Measurements from ENCODE around the gene CELF6.

The CELF6 gene

DNA sequence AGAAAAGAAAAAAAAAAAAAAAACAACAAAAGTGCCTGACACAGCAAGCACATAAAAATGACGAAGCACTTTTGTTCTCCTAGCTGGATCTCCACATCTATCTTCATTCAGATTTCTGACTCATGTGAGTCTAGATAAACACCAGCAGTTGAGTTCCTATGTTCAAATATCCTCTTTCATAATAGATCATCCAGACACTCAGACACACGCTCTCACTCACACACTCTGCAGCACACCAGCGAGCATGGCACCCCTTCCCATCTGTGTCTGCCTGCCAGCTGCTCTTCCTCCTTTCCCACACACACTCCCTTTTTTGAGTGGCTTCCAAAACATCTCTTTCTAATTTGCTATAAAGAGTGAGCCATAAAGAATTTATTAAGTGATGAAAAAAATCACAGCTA lies 19.8 kb upstream of the CELF6 start:
- TF ChIP-seq, protein P1, sequence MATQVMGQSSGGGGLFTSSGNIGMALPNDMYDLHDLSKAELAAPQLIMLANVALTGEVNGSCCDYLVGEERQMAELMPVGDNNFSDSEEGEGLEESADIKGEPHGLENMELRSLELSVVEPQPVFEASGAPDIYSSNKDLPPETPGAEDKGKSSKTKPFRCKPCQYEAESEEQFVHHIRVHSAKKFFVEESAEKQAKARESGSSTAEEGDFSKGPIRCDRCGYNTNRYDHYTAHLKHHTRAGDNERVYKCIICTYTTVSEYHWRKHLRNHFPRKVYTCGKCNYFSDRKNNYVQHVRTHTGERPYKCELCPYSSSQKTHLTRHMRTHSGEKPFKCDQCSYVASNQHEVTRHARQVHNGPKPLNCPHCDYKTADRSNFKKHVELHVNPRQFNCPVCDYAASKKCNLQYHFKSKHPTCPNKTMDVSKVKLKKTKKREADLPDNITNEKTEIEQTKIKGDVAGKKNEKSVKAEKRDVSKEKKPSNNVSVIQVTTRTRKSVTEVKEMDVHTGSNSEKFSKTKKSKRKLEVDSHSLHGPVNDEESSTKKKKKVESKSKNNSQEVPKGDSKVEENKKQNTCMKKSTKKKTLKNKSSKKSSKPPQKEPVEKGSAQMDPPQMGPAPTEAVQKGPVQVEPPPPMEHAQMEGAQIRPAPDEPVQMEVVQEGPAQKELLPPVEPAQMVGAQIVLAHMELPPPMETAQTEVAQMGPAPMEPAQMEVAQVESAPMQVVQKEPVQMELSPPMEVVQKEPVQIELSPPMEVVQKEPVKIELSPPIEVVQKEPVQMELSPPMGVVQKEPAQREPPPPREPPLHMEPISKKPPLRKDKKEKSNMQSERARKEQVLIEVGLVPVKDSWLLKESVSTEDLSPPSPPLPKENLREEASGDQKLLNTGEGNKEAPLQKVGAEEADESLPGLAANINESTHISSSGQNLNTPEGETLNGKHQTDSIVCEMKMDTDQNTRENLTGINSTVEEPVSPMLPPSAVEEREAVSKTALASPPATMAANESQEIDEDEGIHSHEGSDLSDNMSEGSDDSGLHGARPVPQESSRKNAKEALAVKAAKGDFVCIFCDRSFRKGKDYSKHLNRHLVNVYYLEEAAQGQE (IDR thresholded peaks at IDR 0.05; ENCODE audit: insufficient replicate concordance, low read depth) = no peak
- TF ChIP-seq SPI1 (IDR thresholded peaks at IDR 0.05; ENCODE audit: borderline replicate concordance, low read depth) = peak; percentile 3; the same call in 1 of the 2 replicates
- Histone ChIP-seq H3K27me3 (ENCODE audit: insufficient read depth, poor library complexity, severe bottlenecking) (no peaks in the 10 kb centered on the region), H3K4me3 (replicated peaks; ENCODE audit: insufficient read depth, low read length) (no peak overlapping the region), H3K27ac (replicated peaks) (no peak overlapping the region)
- peak; percentile 43 to 55 for DNase-seq (ENCODE audit: low read depth in 1 of 2, low spot score in 1 of 2)

GRCh38 chr15:72338617-72339321 lies 18.8 kb upstream of the CELF6 start:
- DNase-seq (ENCODE audit: low read depth in 1 of 2, low spot score in 1 of 2) = peak; percentile 26 to 38
- no peaks in the 10 kb centered on the region for H3K27me3 ChIP-seq (ENCODE audit: insufficient read depth, poor library complexity, severe bottlenecking)
- TF ChIP-seq POLR2AphosphoS5 (IDR thresholded peaks at IDR 0.05; ENCODE audit: low read depth) (no peak), GABPA (IDR thresholded peaks at IDR 0.05; ENCODE audit: low read depth) (no peak), CTCF (IDR thresholded peaks at IDR 0.05; ENCODE audit: insufficient read depth, low read length) (no peak), SPI1 (IDR thresholded peaks at IDR 0.05; ENCODE audit: borderline replicate concordance, low read depth) (no peak)
- TF ChIP-seq, protein P1 (IDR thresholded peaks at IDR 0.05; ENCODE audit: insufficient replicate concordance, low read depth) = no peak
- peak overlapping the region; percentile 38 for H3K27ac ChIP-seq (replicated peaks)
- H3K4me3 ChIP-seq (replicated peaks; ENCODE audit: insufficient read depth, low read length) = no peak overlapping the region

DNA sequence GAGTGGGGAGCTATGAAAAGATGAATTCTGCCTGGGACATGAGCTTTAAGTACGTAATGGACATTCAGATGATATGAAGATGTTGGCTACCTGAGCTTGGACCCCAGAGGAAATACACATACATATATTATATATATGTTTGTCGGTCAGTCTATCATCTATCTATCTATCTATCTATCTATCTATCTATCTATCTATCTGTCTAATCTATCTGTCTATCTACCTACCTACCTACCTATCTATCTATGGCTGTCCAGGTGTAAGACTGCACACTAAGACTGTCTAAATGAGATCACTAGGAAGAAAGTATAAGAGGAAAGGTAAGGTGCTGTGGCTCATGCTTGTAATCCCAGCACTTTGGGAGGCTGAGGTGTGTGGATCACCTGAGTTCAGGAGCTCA lies 18.2 kb upstream of the CELF6 start:
- no peak overlapping the region for H3K27ac ChIP-seq (replicated peaks)

More for the DNA sequence above, 18.2 kb upstream of the CELF6 start:
- H3K27me3 ChIP-seq (ENCODE audit: insufficient read depth, poor library complexity, severe bottlenecking) = no peaks in the 10 kb centered on the region
- no peak overlapping the region for H3K4me3 ChIP-seq (replicated peaks; ENCODE audit: insufficient read depth, low read length)
- no peak for DNase-seq (ENCODE audit: low read depth in 1 of 2, low spot score in 1 of 2)
- TF ChIP-seq SPI1 (IDR thresholded peaks at IDR 0.05; ENCODE audit: borderline replicate concordance, low read depth) = no peak
- no peak for TF ChIP-seq CTCF (IDR thresholded peaks at IDR 0.05; ENCODE audit: insufficient read depth, low read length)
- TF ChIP-seq, protein P1 (IDR thresholded peaks at IDR 0.05; ENCODE audit: insufficient replicate concordance, low read depth) = no peak
- no peak for TF ChIP-seq GABPA (IDR thresholded peaks at IDR 0.05; ENCODE audit: low read depth)
- no peak for TF ChIP-seq POLR2AphosphoS5 (IDR thresholded peaks at IDR 0.05; ENCODE audit: low read depth)
